Effector CD4-positive, alpha-beta T cell (primary cell): ENCODE results near the gene TPGS1.
A peak's percentile ranks its signal among the peaks of the same experiment; 100 is the strongest.

Experiments used
- DNase-seq: peaks from one replicate; pipeline ENCODE4 v3.0.0-alpha.2; 2020
- total RNA-seq: gene quantifications from one replicate; lab custom pipeline; 2026; lab: John Stamatoyannopoulos, UW

Gene TPGS1, protein sequence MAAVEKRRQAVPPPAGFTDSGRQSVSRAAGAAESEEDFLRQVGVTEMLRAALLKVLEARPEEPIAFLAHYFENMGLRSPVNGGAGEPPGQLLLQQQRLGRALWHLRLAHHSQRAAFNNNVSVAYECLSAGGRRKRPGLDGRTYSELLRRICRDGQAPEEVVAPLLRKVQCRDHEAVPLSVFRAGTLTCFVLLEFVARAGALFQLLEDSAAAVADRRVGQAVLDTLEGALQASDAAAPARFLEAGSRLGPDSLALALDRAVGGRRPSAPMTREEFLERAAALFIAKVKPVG
- 23.6 reads per million, percentile 50 among the genes with 10 or more reads in this experiment for total RNA-seq

GRCh38 chr19:507286-508203 is at the start of gene TPGS1:
Gene TPGS1, plus strand, starts transcription at chr19:507497. Its CDS starts 10 bp downstream, at chr19:507507.
- peak; percentile 67 for DNase-seq

- DNase-seq, result no peak
These were observed 49.7 kb upstream of the TPGS1 start for GRCh38 chr19:457636-458035.

DNA sequence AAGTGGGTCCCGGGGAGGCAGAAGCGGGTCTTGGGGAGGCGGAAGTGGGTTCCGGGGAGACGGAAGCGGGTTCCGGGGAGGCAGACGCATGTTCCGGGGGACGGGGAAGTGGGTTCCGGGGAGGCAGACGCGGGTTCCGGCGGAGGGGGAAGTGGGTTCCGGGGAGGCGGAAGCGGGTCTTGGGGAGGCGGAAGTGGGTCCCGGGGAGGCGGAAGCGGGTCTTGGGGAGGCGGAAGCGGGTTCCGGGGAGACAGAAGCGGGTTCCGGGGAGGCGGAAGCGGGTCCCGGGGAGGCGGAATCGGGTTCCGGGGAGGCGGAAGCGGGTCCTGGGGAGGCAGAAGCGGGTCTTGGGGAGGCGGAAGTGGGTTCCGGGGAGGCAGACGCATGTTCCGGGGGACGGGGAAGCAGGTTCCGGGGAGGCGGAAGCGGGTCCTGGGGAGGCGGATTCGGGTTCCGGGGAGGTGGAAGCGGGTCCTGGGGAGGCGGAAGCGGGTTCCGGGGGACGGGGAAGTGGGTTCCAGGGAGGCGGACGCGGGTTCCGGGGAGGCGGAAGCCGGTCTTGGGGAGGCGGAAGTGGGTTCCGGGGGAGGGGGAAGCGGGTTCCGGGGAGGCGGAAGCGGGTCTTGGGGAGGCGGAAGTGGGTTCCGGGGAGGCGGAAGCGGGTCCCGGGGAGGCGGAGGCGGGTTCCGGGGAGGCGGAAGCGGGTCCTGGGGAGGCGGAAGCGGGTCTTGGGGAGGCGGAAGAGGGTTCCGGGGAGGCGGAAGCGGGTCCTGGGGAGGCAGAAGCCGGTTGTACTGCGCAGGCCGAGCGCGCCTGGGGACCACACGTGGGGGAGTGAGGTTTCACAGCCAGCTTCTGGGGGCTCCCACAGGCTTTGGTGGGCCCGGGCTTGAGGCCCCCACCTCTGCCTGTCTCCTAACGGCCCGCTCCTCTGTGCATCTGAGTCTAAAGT is 48.9 kb upstream of the TPGS1 start:
- no peak for DNase-seq

- DNase-seq, result no peak
These were observed 47.4 kb upstream of the TPGS1 start for GRCh38 chr19:459724-460511.

GRCh38 chr19:460877-461720 is 46.2 kb upstream of the TPGS1 start, which contains the start of gene SHC2:
Gene SHC2, minus strand, starts transcription at chr19:461033. Its CDS starts 37 bp downstream, at chr19:460996.
- no peak for DNase-seq

GRCh38 chr19:461721-462551 is 45.4 kb upstream of the TPGS1 start:
- no peak for DNase-seq

DNA sequence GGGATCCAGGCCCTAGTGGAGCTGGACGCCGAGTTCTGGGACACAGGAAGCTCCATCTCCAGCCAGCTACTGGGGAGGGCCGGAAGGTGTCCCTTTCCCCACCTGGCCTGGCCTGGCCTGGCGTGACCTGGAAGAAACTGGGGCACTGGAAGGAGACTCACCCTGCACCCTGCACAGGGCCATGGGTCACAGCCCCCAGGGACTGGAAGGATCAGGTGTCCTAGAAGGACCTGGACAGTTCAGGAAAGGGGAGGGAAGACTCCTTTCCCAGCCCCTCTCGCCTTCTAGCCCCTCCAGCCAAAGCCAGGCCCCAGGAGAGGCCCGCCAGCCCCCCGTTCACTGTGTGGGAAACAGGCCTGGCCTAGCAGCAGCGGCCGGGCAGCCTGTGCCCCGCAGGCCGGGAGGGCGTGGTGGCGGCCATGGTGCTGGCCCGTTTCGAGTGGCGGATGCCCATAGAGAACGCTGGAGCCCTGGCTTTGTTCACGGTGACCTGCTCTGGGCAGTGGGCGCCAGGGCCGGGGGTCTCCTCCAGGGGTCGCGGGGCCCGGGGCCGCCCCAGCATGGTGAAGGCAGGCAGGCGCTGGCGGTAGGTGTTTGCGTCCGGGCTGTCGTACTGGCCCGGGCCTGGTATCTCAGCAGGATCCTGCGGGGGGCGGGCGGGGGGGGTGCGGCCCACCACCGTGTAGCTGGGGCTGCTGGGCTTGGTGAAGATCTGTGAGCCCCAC is 43.7 kb upstream of the TPGS1 start:
- no peak for DNase-seq

- DNase-seq, result no peak
These were observed 43.1 kb upstream of the TPGS1 start for GRCh38 chr19:464208-464545.

GRCh38 chr19:465056-465816 is 42.1 kb upstream of the TPGS1 start:
- DNase-seq, result no peak

DNA sequence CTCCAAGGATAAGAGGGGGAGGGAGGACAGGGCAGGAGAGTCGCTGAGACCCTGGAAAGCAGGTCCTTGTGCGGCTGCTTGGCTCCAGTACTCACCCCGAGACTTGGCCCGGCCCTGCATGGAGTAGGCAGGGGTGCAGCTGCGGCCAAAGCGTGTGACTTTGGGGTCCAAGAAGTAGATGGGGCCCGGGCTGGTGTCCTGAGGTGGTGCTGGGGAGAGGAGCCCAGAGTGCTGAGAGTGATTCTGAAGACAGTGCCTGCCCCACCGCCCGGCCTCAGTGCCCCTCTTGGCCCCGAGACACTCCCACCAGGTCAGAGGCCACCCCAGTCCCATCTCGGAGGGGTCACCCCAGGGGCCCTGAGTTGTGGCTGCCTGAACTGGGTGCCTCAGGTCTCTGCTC is 39.7 kb upstream of the TPGS1 start:
- no peak for DNase-seq

- no peak for DNase-seq
These were observed 38.6 kb upstream of the TPGS1 start for GRCh38 chr19:468587-469256.

- no peak for DNase-seq
These were observed 37.5 kb upstream of the TPGS1 start for GRCh38 chr19:469833-470232.

GRCh38 chr19:470701-471100 is 36.6 kb upstream of the TPGS1 start:
- DNase-seq, result no peak

DNA sequence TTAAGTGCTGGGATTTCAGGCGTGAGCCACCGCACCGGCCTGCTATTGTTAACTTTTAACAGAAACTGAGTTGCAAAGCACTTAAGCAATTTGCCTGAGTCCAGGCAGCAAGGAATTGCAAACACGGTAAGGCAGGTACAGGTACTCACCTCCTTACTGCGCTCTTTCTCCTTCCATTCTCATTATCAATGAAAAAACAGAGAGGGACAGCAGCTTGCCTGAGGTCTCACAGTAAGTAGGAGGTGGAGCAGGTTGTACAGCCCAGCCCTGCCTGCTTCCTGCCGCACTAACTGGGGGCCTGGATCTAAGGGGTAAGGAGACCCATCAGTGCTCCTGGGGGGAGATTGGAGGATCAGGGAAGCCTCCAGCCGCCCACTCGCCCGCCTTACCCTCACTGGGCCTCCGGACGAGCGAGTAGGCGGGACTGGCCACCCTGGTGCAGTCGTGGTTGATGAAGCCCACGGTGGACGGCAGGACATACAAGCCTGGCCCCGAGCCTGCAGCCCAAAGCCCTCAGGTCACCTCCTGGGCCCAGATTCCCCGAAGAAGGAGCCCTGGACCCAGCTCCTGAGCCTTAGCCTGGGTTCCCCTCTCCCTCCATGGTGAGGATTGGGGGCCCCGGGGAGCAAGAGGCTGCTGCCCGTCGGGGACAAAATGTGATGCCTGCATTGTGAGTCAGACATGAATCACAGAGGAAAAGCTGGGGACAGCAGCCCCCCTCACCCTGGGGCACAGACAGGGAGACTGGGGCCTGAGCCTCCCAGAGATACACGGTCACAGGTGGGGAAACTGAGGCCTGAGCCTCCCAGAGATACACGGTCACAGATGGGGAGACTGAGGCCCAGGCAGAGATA is 35.1 kb upstream of the TPGS1 start:
- no peak for DNase-seq

GRCh38 chr19:474126-475078 is 32.9 kb upstream of the TPGS1 start:
- DNase-seq, result no peak

DNA sequence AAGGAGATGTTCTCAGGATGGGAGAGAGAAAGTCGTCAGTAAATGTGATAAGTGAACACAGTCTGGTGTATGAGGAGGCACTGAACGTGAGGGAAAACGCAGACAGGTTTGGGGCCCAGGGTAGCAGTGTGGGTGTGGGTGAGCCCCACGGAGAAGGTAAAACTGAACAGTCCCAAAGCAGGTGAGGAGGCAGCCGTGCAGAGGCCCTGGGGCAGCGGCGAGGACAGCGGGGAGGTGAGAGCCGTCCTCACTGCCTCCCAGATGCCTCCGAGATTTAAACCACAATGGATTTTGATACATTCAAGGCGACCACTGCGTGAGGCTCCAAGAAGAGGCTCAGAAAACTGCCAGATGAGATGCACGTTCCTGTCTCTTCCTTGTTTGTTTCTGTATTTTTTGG is 31.9 kb upstream of the TPGS1 start:
- no peak for DNase-seq
